GM06990 (cell line): ENCODE results near the gene IKZF2.
A peak's percentile ranks its signal among the peaks of the same experiment; 100 is the strongest.

Experiments used
- DNase-seq: peaks from one replicate; pipeline ENCODE4 v3.0.0-alpha.2; 2011; ENCODE audit not compliant: insufficient read length; ENCODE audit errors: extremely low read depth
- H3K27me3 ChIP-seq: replicated peaks from 2 replicates; pipeline ENCODE4 v1.6.0; 2011; ENCODE audit warnings: low read length; ENCODE audit not compliant: control insufficient read depth, insufficient read depth
- H3K36me3 ChIP-seq: 2 replicates; pipeline ENCODE4 v1.5.1; 2011; ENCODE audit warnings: low read length; ENCODE audit not compliant: control insufficient read depth, insufficient read depth
- H3K4me3 ChIP-seq: replicated peaks from 2 replicates; pipeline ENCODE4 v1.5.1; 2011; ENCODE audit warnings: low read depth, mild to moderate bottlenecking, control low read depth, low read length
- CTCF ChIP-seq: IDR thresholded peaks from 2 replicates; pipeline ENCODE4 v1.5.1; 2011; ENCODE audit warnings: low read length, control low read depth, mild to moderate bottlenecking, inconsistent platforms; ENCODE audit not compliant: insufficient read depth, poor library complexity, severe bottlenecking

IKZF2 gene

GRCh38 chr2:213042262-213042661, 109.2 kb downstream of the IKZF2 start:
- TF ChIP-seq CTCF, result no peak
- DNase-seq, result no peak
- Histone ChIP-seq H3K36me3 (peaks cover 11% of the 10 kb centered on the region), H3K27me3 (no peaks in the 10 kb centered on the region), H3K4me3 (no peak overlapping the region)

GRCh38 chr2:213036836-213037235, 114.6 kb downstream of the IKZF2 start:
- H3K27me3 ChIP-seq, result no peaks in the 10 kb centered on the region
- H3K36me3 ChIP-seq, result peaks cover 1% of the 10 kb centered on the region; the same call in 1 of the 2 replicates
- no peak for DNase-seq
- no peak overlapping the region for H3K4me3 ChIP-seq
- no peak for TF ChIP-seq CTCF

GRCh38 chr2:213034585-213034984, 116.8 kb downstream of the IKZF2 start:
- peaks cover 1% of the 10 kb centered on the region for H3K36me3 ChIP-seq
- no peak for DNase-seq
- no peak for TF ChIP-seq CTCF
- H3K4me3 ChIP-seq, result no peak overlapping the region
- no peaks in the 10 kb centered on the region for H3K27me3 ChIP-seq

GRCh38 chr2:213032607-213033006, 118.8 kb downstream of the IKZF2 start:
- no peak for DNase-seq
- Histone ChIP-seq H3K36me3 (peaks cover 1% of the 10 kb centered on the region), H3K27me3 (no peaks in the 10 kb centered on the region), H3K4me3 (no peak overlapping the region)
- no peak for TF ChIP-seq CTCF

- H3K36me3 ChIP-seq, result no peaks in the 10 kb centered on the region
- no peak for TF ChIP-seq CTCF
- H3K27me3 ChIP-seq, result no peaks in the 10 kb centered on the region
- H3K4me3 ChIP-seq, result no peak overlapping the region
- peak; percentile 72 for DNase-seq
Observed at GRCh38 chr2:213022987-213023386, 128.4 kb downstream of the IKZF2 start.
